CD4-positive, alpha-beta T cell treated with Interleukin-1 beta for 1 hour (primary cell): ENCODE data around the gene CCDC80.
"Not testable (repeated sequence)": the region's sequence is repeated elsewhere in the genome, so short reads cannot be mapped to it uniquely, and the experiment has no call there.

Experiments used
- DNase-seq, 2 donors: peaks; one replicate each; pipeline ENCODE4 v3.0.0-alpha.2; 2020 to 2022

CCDC80 gene

GRCh38 chr3:112640930-112641801 lies at the start of gene CCDC80:
CCDC80 (minus strand) TSS chr3:112641143; CDS start chr3:112639905, 1,238 bp downstream.
- no peak for DNase-seq

GRCh38 chr3:112689989-112690388 lies 49.0 kb upstream of the CCDC80 start:
- no peak for DNase-seq

- no peak for DNase-seq
Observed at GRCh38 chr3:112689385-112689784, 48.4 kb upstream of the CCDC80 start.

- no peak for DNase-seq
Observed at GRCh38 chr3:112688819-112689218, 47.9 kb upstream of the CCDC80 start.

- DNase-seq, result no peak
Observed at GRCh38 chr3:112688085-112688769, 47.3 kb upstream of the CCDC80 start.

- no peak for DNase-seq
Observed at GRCh38 chr3:112687616-112688015, 46.7 kb upstream of the CCDC80 start.

GRCh38 chr3:112687211-112687610 lies 46.3 kb upstream of the CCDC80 start:
- DNase-seq, result no peak

- DNase-seq, result no peak
Observed at GRCh38 chr3:112685956-112686799, 45.2 kb upstream of the CCDC80 start.

GRCh38 chr3:112685420-112685819 lies 44.5 kb upstream of the CCDC80 start:
- no peak for DNase-seq

GRCh38 chr3:112682361-112682760 lies 41.4 kb upstream of the CCDC80 start:
- no peak for DNase-seq

GRCh38 chr3:112681822-112682325 lies 40.9 kb upstream of the CCDC80 start:
- no peak for DNase-seq

- peak; percentile 64 to 82 for DNase-seq
Observed at GRCh38 chr3:112676659-112677234, 35.8 kb upstream of the CCDC80 start.

GRCh38 chr3:112675943-112676535 lies 35.1 kb upstream of the CCDC80 start:
- DNase-seq, result no peak

- no peak for DNase-seq
Observed at GRCh38 chr3:112675349-112675748, 34.4 kb upstream of the CCDC80 start.

GRCh38 chr3:112672716-112673541 lies 32.0 kb upstream of the CCDC80 start:
- DNase-seq, result no peak

- DNase-seq, result peak in 1 of 2 donors; percentile 34
Observed at GRCh38 chr3:112671930-112672715, 31.2 kb upstream of the CCDC80 start.

GRCh38 chr3:112670824-112671223 lies 29.9 kb upstream of the CCDC80 start:
- no peak for DNase-seq

GRCh38 chr3:112667599-112667998 lies 26.7 kb upstream of the CCDC80 start:
- no peak for DNase-seq

- DNase-seq, result not testable (repeated sequence)
Observed at GRCh38 chr3:112665009-112665408, 24.1 kb upstream of the CCDC80 start.

GRCh38 chr3:112656043-112656442 lies 15.1 kb upstream of the CCDC80 start:
- DNase-seq, result no peak
